COLO668 (cell line): Measurements from ENCODE around the gene CLASP2.

Experiments used
- DNase-seq: peaks from one replicate; lab custom pipeline; 2025; ENCODE audit not compliant: unreplicated experiment; lab: John Stamatoyannopoulos, UW

CLASP2 gene

GRCh38 chr3:33547101-33547500, 171.0 kb downstream of the CLASP2 start:
- DNase-seq, result no peak

- DNase-seq, result no peak
These were observed 173.9 kb downstream of the CLASP2 start for GRCh38 chr3:33544126-33544525.

GRCh38 chr3:33543601-33544000, 174.5 kb downstream of the CLASP2 start:
- DNase-seq, result no peak

- DNase-seq, result no peak
These were observed 176.1 kb downstream of the CLASP2 start for GRCh38 chr3:33541918-33542317.

- no peak for DNase-seq
These were observed 179.2 kb downstream of the CLASP2 start for GRCh38 chr3:33538678-33539339.

- DNase-seq, result no peak
These were observed 180.9 kb downstream of the CLASP2 start for GRCh38 chr3:33537133-33537532.

GRCh38 chr3:33526787-33527186, 191.3 kb downstream of the CLASP2 start:
- no peak for DNase-seq

GRCh38 chr3:33525232-33525631, 192.8 kb downstream of the CLASP2 start:
- DNase-seq, result peak; percentile 1

- DNase-seq, result no peak
These were observed 194.9 kb downstream of the CLASP2 start for GRCh38 chr3:33523093-33523667.

- DNase-seq, result no peak
These were observed 196.3 kb downstream of the CLASP2 start for GRCh38 chr3:33521736-33522135.

- DNase-seq, result no peak
These were observed 204.7 kb downstream of the CLASP2 start for GRCh38 chr3:33513262-33513863.

- no peak for DNase-seq
These were observed 213.0 kb downstream of the CLASP2 start for GRCh38 chr3:33505027-33505426.

GRCh38 chr3:33496449-33496848, 221.6 kb downstream of the CLASP2 start:
- DNase-seq, result no peak

GRCh38 chr3:33491721-33492120, 226.3 kb downstream of the CLASP2 start:
- no peak for DNase-seq

GRCh38 chr3:33490641-33491241, 227.3 kb downstream of the CLASP2 start:
- no peak for DNase-seq

GRCh38 chr3:33488683-33489082, 229.4 kb downstream of the CLASP2 start:
- no peak for DNase-seq

GRCh38 chr3:33488246-33488645, 229.8 kb downstream of the CLASP2 start:
- DNase-seq, result no peak

GRCh38 chr3:33482111-33482521, 235.9 kb downstream of the CLASP2 start:
- DNase-seq, result no peak

GRCh38 chr3:33474896-33475295, 243.2 kb downstream of the CLASP2 start:
- DNase-seq, result no peak

GRCh38 chr3:33473813-33474212, 244.2 kb downstream of the CLASP2 start:
- no peak for DNase-seq

- DNase-seq, result no peak
These were observed 250.3 kb downstream of the CLASP2 start for GRCh38 chr3:33467786-33468185.

- no peak for DNase-seq
These were observed 257.0 kb downstream of the CLASP2 start for GRCh38 chr3:33461097-33461496.
